K562 (cell line): ENCODE results near the gene C19orf12. TPM values are rescaled to one million over a fixed set of nuclear protein-coding genes. Genes with fewer than 3 reads are reported as not detected.

Source experiments
- BRD4 ChIP-seq: fragments of 200-600 bp; sonication (generic); IDR thresholded peaks from 2 replicates; pipeline ENCODE4 v1.6.1; 2017; ENCODE audit warnings: inconsistent platforms
- CEBPG ChIP-seq, 3 experiments: fragments of 200-800 bp in 1 of 3; sonication (Bioruptor generic) in 1 of 3; sonication (generic) in 1 of 3; formaldehyde crosslinking in 1 of 3; IDR thresholded peaks in 2 of 3; conservative IDR thresholded peaks in 1 of 3; 2 replicates each; pipeline versions ENCODE4 v1.6.1 to v1.8.0; 2016 to 2022; ENCODE audit warnings: missing compliant biosample characterization in 2 of 3, missing genetic modification characterization in 2 of 3, mild to moderate bottlenecking in 1 of 3, missing genetic modification reagents in 1 of 3
- DPF2 ChIP-seq: fragments of 450-650 bp; IDR thresholded peaks from 2 replicates; pipeline ENCODE4 v1.6.1; 2016
- GATAD2A ChIP-seq: fragments of 450-650 bp; IDR thresholded peaks from 2 replicates; pipeline ENCODE4 v1.6.1; 2017
- GATAD2B ChIP-seq: fragments of 450-650 bp; IDR thresholded peaks from 2 replicates; pipeline ENCODE4 v1.6.1; 2017; ENCODE audit warnings: mild to moderate bottlenecking, borderline replicate concordance
- HOXB6 ChIP-seq: fragments of 250-450 bp; sonication (Bioruptor Pico); IDR thresholded peaks from 2 replicates; pipeline ENCODE4 v1.5.1; 2022; ENCODE audit warnings: mild to moderate bottlenecking, borderline replicate concordance
- MAFK ChIP-seq: IDR thresholded peaks from 2 replicates; pipeline ENCODE4 v1.6.1; 2011; ENCODE audit warnings: low read length, improper control_type of control experiment
- NR2C2 ChIP-seq, 2 experiments: fragments of 200-800 bp in 1 of 2; sonication (Bioruptor generic) in 1 of 2; sonication (generic) in 1 of 2; formaldehyde crosslinking in 1 of 2; IDR thresholded peaks; 2 replicates each; pipeline versions ENCODE4 v1.6.1 to v1.8.0; 2016 to 2022; ENCODE audit warnings: mild to moderate bottlenecking in 1 of 2, missing compliant biosample characterization in 1 of 2, missing genetic modification characterization in 1 of 2, missing genetic modification reagents in 1 of 2
- RCOR1 ChIP-seq, 2 experiments: IDR thresholded peaks; 2 replicates each; pipeline ENCODE4 v1.6.1; 2012; ENCODE audit warnings: low read depth in 2 of 2, low read length in 2 of 2, borderline replicate concordance in 1 of 2, improper control_type of control experiment in 1 of 2
- SUPT5H ChIP-seq: fragments of 450-650 bp; IDR thresholded peaks from 2 replicates; pipeline ENCODE4 v1.6.1; 2016
- TCF7 ChIP-seq: sonication (generic); IDR thresholded peaks from 2 replicates; pipeline ENCODE4 v1.6.1; 2016; ENCODE audit warnings: antibody characterized with exemption, borderline replicate concordance
- TSC22D4 ChIP-seq: fragments of 450-650 bp; IDR thresholded peaks from 2 replicates; pipeline ENCODE4 v1.6.1; 2016; ENCODE audit warnings: missing genetic modification characterization, missing biosample characterization, control low read depth
- ZBTB2 ChIP-seq: fragments of 450-650 bp; IDR thresholded peaks from 2 replicates; pipeline ENCODE4 v1.6.1; 2016; ENCODE audit warnings: antibody characterized with exemption
- ZBTB40 ChIP-seq, 2 experiments: fragments of 450-650 bp in 1 of 2; sonication (generic) in 1 of 2; formaldehyde crosslinking in 1 of 2; IDR thresholded peaks; 2 replicates each; pipeline versions ENCODE4 v1.7.1 to v1.9.0; 2016 to 2022; ENCODE audit warnings: inconsistent platforms in 1 of 2, mild to moderate bottlenecking in 1 of 2, missing genetic modification reagents in 1 of 2
- ZNF140 ChIP-seq: fragments of 250-450 bp; sonication (Bioruptor Pico); IDR thresholded peaks from 2 replicates; pipeline ENCODE4 v1.8.0; 2021; ENCODE audit warnings: moderate library complexity, mild to moderate bottlenecking, inconsistent platforms
- ZNF584 ChIP-seq: fragments of 200-800 bp; sonication (Bioruptor generic); IDR thresholded peaks from 2 replicates; pipeline ENCODE4 v1.6.1; 2016; ENCODE audit warnings: low read depth, mild to moderate bottlenecking, missing genetic modification characterization, missing compliant biosample characterization
- ZNF785 ChIP-seq: fragments of 250-450 bp; sonication (Bioruptor Pico); IDR thresholded peaks from 2 replicates; pipeline ENCODE4 v1.4.0; 2020; ENCODE audit warnings: mild to moderate bottlenecking
- polyA plus RNA-seq, 8 experiments: library from polyadenylated mRNA; depleted of rRNA in 4 of 8; stranded (reverse) in 5 of 8; unstranded in 3 of 8; fragments of >200 nt; fragmentation: Nextera tagmentation in 2 of 8; fragmentation: Illumina TruSeq in 1 of 8; extraction: Ambion mirVana in 2 of 8; extraction: Trizol in 1 of 8; gene quantifications; 2 replicates each; pipeline versions ENCODE4 v1.2.1 to v1.2.3, GENCODE V29; 2011 to 2014; ENCODE audit warnings: inconsistent platforms in 1 of 8, missing spikeins in 1 of 8
- total RNA-seq, 7 experiments: library from RNA; depleted of rRNA in 6 of 7; stranded (reverse); fragments of >200 nt in 6 of 7; fragmentation: Illumina TruSeq in 2 of 7; extraction: Trizol in 2 of 7; gene quantifications; 2 replicates each; pipeline versions ENCODE4 v1.2.1 to v1.2.3, GENCODE V29; 2011 to 2021; ENCODE audit warnings: low replicate concordance in 1 of 7

The C19orf12 gene
- total and polyA plus RNA-seq, 9 of the 15 experiments (the other 6 are each of a cell fraction or from before 2014, with no cell fraction given): 1.9 to 14.5 (median 10.2) TPM

- TF ChIP-seq CEBPG (CRISPR knock-in tag; IDR thresholded peaks at IDR 0.05) (no peak), CEBPG (tag; conservative IDR thresholded peaks at IDR 0.05 in 1 of 2, IDR thresholded peaks at IDR 0.05 in 1 of 2) (no peak), HOXB6 (CRISPR knock-in tag) (no peak), GATAD2A (no peak), ZNF140 (no peak), MAFK (no peak; the same call in 1 of the 2 replicates), ZBTB2 (no peak), GATAD2B (peak; percentile 13; the same call in 1 of the 2 replicates), ZNF785 (no peak), RCOR1 (IDR thresholded peaks at IDR 0.05; ENCODE audit: borderline replicate concordance in 1 of 2, low read depth in 2 of 2, low read length in 2 of 2) (peak in 1 of 2 experiments; percentile 49; a peak in 1 of 4 replicates), TCF7 (no peak), NR2C2 (CRISPR knock-in tag; IDR thresholded peaks at IDR 0.05) (no peak), NR2C2 (tag; IDR thresholded peaks at IDR 0.05) (0 out of 2 replicates have a peak, but pooled peaks have one; percentile 32), BRD4 (no peak), SUPT5H (no peak), ZNF584 (CRISPR knock-in tag) (no peak), DPF2 (peak; percentile 55), ZBTB40 (IDR thresholded peaks at IDR 0.05) (0 out of 2 replicates have a peak, but pooled peaks have one; percentile 2), ZBTB40 (CRISPR knock-in tag; IDR thresholded peaks at IDR 0.05) (no peak), TSC22D4 (tag) (no peak)
Observed at GRCh38 chr19:29651622-29652394, 63.3 kb downstream of the C19orf12 start (continued).
